Testis (tissue), 3 donors: ENCODE results near the gene HTR2B. TPM values are rescaled to one million over a fixed set of nuclear protein-coding genes. Genes with fewer than 3 reads are reported as not detected.

ENCODE experiments used
- DNase-seq: peaks from one replicate; pipeline ENCODE4 v3.0.0-alpha.2; 2019
- H3K27ac ChIP-seq, 2 donors: fragments of 200-600 bp; sonication (generic); one replicate each; pipeline ENCODE4 v1.5.1; 2019
- H3K27me3 ChIP-seq: fragments of 200-600 bp; sonication (generic); one replicate; pipeline ENCODE4 v1.5.1; 2019
- H3K36me3 ChIP-seq: fragments of 200-600 bp; sonication (generic); one replicate; pipeline ENCODE4 v1.5.1; 2017; ENCODE audit warnings: low read depth; ENCODE audit errors: missing control alignments
- H3K4me1 ChIP-seq: fragments of 200-600 bp; sonication (generic); one replicate; pipeline ENCODE4 v1.5.1; 2019
- H3K4me3 ChIP-seq, 2 donors: fragments of 200-600 bp; sonication (generic); one replicate each; pipeline ENCODE4 v1.5.1; 2017 to 2019
- H3K9me3 ChIP-seq: fragments of 200-600 bp; sonication (generic); one replicate; pipeline ENCODE4 v1.5.1; 2017
- POLR2A ChIP-seq: fragments of 450-650 bp; IDR thresholded peaks from one replicate; pipeline ENCODE4 v1.6.1; 2017; ENCODE audit warnings: antibody characterized with exemption, mild to moderate bottlenecking, moderate library complexity
- WGBS, 2 donors: methylation state at CpG; one replicate each; pipeline ENCODE4 v1.1.5; 2018; 5-methylcytosine and 5-hydroxymethylcytosine counted together
- intact Hi-C: fragments of 100-400 bp; cut with DNase I; formaldehyde crosslinking; loops from one replicate; pipeline ENCODE4 v1.15.1; 2023; ENCODE audit warnings: low total_unique reads
- polyA plus RNA-seq: library from polyadenylated mRNA; stranded (reverse); fragments of 350-450 nt; fragmentation: Illumina TruSeq; extraction: RNeasy Lipid Tissue Mini Kit (QIAGEN cat#74804); gene quantifications from one replicate; pipeline ENCODE4 v1.2.3, GENCODE V29; 2014; ENCODE audit warnings: low read depth, low replicate concordance; ENCODE audit not compliant: insufficient read depth
- total RNA-seq, 2 donors: library from RNA; depleted of rRNA; stranded (reverse); fragments of >200 nt; gene quantifications; one replicate each; pipeline ENCODE4 v1.2.3, GENCODE V29; 2016
- TF ChIP-seq, protein P1 (sequence below), 3 experiments: fragments of 450-650 bp in 2 of 3; fragments of 200-600 bp in 1 of 3; sonication (generic) in 1 of 3; IDR thresholded peaks; one replicate each; pipeline ENCODE4 v1.5.1; 2016 to 2019; ENCODE audit warnings: antibody characterized with exemption in 3 of 3, mild to moderate bottlenecking in 2 of 3, moderate library complexity in 1 of 3

HTR2B gene
- total and polyA plus RNA-seq, 3 donors from 2014 or later = 0.16 to 0.71 (median 0.37) TPM

DNA sequence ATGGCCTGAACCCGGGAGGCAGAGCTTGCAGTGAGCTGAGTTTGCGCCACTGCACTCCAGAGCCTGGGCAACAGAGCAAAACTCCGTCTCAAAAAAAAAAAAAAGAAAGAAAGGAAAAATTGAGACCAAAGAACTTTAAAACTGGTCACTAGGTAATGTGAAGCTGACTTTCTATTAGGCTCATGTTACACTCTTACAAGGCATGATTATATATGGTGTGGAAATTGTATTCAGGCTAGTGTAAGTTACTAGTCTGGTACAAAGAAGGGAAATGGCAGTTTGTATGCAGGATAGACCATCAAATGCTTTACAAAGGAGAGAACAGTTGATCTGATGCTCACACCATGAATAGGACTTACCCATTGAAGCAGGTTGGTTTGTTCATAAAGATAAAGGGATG lies 38.2 kb upstream of the HTR2B start:
- H3K27me3 ChIP-seq = no peaks in the 10 kb centered on the region
- TF ChIP-seq, protein P1, sequence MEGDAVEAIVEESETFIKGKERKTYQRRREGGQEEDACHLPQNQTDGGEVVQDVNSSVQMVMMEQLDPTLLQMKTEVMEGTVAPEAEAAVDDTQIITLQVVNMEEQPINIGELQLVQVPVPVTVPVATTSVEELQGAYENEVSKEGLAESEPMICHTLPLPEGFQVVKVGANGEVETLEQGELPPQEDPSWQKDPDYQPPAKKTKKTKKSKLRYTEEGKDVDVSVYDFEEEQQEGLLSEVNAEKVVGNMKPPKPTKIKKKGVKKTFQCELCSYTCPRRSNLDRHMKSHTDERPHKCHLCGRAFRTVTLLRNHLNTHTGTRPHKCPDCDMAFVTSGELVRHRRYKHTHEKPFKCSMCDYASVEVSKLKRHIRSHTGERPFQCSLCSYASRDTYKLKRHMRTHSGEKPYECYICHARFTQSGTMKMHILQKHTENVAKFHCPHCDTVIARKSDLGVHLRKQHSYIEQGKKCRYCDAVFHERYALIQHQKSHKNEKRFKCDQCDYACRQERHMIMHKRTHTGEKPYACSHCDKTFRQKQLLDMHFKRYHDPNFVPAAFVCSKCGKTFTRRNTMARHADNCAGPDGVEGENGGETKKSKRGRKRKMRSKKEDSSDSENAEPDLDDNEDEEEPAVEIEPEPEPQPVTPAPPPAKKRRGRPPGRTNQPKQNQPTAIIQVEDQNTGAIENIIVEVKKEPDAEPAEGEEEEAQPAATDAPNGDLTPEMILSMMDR (IDR thresholded peaks at IDR 0.05) = no peak
- no peak for TF ChIP-seq POLR2A
- peaks cover 11% of the 10 kb centered on the region for H3K4me1 ChIP-seq
- H3K4me3 ChIP-seq = no peak overlapping the region
- no peak for DNase-seq
- no peak overlapping the region for H3K27ac ChIP-seq
- no peaks in the 10 kb centered on the region for H3K9me3 ChIP-seq
- intact Hi-C loops = no loop called here
- WGBS, 2 donors = 89 to 96% methylated on average over 3 of the region's 3 CpGs
- no peaks in the 10 kb centered on the region for H3K36me3 ChIP-seq

GRCh38 chr2:231161877-231162329 lies 37.1 kb upstream of the HTR2B start:
- WGBS, 2 donors = 41 to 63% methylated on average over 2 of the region's 2 CpGs
- Histone ChIP-seq H3K4me1 (peaks cover 11% of the 10 kb centered on the region), H3K27me3 (no peaks in the 10 kb centered on the region), H3K4me3 (no peak overlapping the region), H3K36me3 (no peaks in the 10 kb centered on the region), H3K9me3 (no peaks in the 10 kb centered on the region), H3K27ac (peak overlapping the region in 1 of 2 donors; percentile 48)
- intact Hi-C loops = no loop called here
- TF ChIP-seq POLR2A = no peak
- TF ChIP-seq, protein P1 (IDR thresholded peaks at IDR 0.05) = no peak
- no peak for DNase-seq

GRCh38 chr2:231161252-231161839 lies 36.5 kb upstream of the HTR2B start:
- 82 to 84% methylated on average over 7 of the region's 7 CpGs for WGBS, 2 donors
- DNase-seq = no peak
- intact Hi-C loops = no loop called here
- Histone ChIP-seq H3K36me3 (no peaks in the 10 kb centered on the region), H3K4me1 (peaks cover 11% of the 10 kb centered on the region), H3K27me3 (no peaks in the 10 kb centered on the region), H3K9me3 (no peaks in the 10 kb centered on the region), H3K4me3 (no peak overlapping the region), H3K27ac (peak overlapping the region in 1 of 2 donors; percentile 48)
- TF ChIP-seq POLR2A = no peak
- TF ChIP-seq, protein P1 (IDR thresholded peaks at IDR 0.05) = no peak

DNA sequence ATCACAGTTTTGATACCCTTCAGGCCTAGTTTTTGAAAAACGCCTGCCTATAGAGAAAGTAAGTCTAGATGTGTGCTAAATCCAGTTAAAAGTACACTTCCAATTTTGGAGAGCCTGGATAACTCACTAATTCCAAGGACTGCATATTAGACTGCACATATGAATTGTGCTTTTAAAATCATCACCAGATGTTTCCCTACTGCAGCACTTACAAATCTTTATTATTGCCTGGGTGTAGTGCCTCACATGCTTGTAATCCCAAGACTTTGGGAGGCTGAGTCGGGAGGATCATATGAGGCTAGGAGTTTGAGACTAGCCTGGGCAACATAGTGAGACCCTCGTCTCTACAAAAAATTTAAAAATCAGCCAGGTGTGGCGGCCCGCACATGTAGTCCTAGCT lies 35.9 kb upstream of the HTR2B start:
- no peaks in the 10 kb centered on the region for H3K27me3 ChIP-seq
- no peak for TF ChIP-seq POLR2A
- TF ChIP-seq, protein P1 (IDR thresholded peaks at IDR 0.05) = no peak
- WGBS, 2 donors = 89 to 93% methylated on average over 5 of the region's 5 CpGs
- DNase-seq = no peak
- H3K27ac ChIP-seq = no peak overlapping the region
- no peaks in the 10 kb centered on the region for H3K36me3 ChIP-seq
- intact Hi-C loops = no loop called here
- no peaks in the 10 kb centered on the region for H3K9me3 ChIP-seq
- H3K4me1 ChIP-seq = peaks cover 11% of the 10 kb centered on the region
- H3K4me3 ChIP-seq = no peak overlapping the region

DNA sequence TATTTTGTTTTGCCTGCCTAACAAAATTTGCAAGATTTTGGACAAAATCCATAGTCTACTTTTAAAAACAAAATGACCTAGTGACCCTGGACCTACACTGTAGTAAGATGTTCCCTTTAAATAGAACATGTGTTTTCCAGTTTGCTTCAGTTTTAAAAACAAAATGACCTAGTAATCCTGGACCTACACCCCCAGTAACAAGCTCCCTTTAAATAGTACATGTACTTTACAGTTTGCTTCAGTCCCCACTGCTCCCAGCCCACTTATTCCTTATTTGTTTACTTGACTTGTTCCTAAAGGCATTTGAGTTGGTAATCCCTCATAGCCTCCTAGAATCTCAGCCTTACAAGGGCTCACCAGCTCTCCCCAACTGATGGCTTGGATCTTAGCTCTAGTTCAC lies 34.5 kb upstream of the HTR2B start:
- Histone ChIP-seq H3K27me3 (no peaks in the 10 kb centered on the region), H3K27ac (peak overlapping the region; percentile 9 to 23), H3K9me3 (no peaks in the 10 kb centered on the region), H3K4me1 (peaks cover 11% of the 10 kb centered on the region), H3K36me3 (no peaks in the 10 kb centered on the region), H3K4me3 (no peak overlapping the region)
- no peak for DNase-seq
- TF ChIP-seq, protein P1 (IDR thresholded peaks at IDR 0.05) = no peak
- no peak for TF ChIP-seq POLR2A
- intact Hi-C loops = no loop called here
